Measurements from ENCODE around the gene MYL5. TPM values are rescaled to one million over a fixed set of nuclear protein-coding genes. Genes with fewer than 3 reads are reported as not detected.
"Not testable (repeated sequence)": the region's sequence is repeated elsewhere in the genome, so short reads cannot be mapped to it uniquely, and the experiment has no call there.

Gene MYL5
- total RNA-seq, 1 experiment from 2014 or later: 19.0 TPM

GRCh38 chr4:656436-657337, 17.7 kb upstream of the MYL5 start:
- DNase-seq (ENCODE audit: low spot score): no peak

DNA sequence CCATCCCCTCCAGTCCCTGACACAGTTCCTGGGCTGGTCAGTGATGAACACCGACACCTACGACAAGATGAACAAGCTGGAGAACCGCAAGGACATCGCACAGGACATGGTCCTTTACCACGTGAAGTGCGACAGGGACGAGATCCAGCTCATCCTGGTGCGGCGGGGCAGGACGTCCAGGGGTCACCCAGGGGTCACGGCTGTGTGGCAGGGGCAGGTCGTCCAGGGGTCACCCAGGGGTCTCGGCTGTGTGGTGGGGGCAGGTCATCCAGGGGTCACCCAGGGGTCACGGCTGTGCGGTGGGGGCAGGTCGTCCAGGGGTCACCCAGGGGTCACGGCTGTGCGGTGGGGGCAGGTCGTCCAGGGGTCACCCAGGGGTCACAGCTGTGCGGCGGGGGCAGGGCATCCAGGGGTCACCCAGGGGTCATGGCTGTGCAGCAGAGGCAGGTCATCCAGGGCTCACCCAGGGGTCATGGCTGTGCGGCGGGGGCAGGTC, 17.0 kb upstream of the MYL5 start:
- DNase-seq (ENCODE audit: low spot score): no peak

- DNase-seq (ENCODE audit: low spot score): no peak
Observed at GRCh38 chr4:657834-658667, 16.3 kb upstream of the MYL5 start.

- no peak for DNase-seq (ENCODE audit: low spot score)
Observed at GRCh38 chr4:658681-659667, 15.4 kb upstream of the MYL5 start.

GRCh38 chr4:659851-660250, 14.5 kb upstream of the MYL5 start:
- DNase-seq (ENCODE audit: low spot score): no peak

GRCh38 chr4:660401-660800, 13.9 kb upstream of the MYL5 start:
- no peak for DNase-seq (ENCODE audit: low spot score)

GRCh38 chr4:661231-661630, 13.1 kb upstream of the MYL5 start:
- DNase-seq (ENCODE audit: low spot score): no peak

GRCh38 chr4:661881-662761, 12.2 kb upstream of the MYL5 start:
- no peak for DNase-seq (ENCODE audit: low spot score)

DNA sequence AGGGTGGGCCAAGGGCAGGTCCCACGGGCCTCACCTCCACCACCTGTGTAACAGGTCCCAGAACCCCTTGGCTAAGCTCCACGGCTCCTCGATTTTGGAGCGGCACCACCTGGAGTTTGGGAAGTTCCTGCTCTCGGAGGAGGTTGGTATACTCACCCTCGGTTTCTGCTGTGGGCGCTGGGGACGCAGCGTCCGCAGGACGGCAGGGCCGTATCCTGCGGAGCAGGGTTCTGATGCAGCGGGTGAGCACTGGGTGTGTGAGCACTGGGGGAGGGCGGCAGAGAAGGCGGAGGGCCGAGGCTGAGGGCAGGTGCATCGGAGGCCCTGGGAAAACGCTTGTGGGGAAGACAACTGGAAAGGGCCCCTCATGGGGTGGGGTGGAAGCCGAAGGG, 11.3 kb upstream of the MYL5 start:
- DNase-seq (ENCODE audit: low spot score): no peak

GRCh38 chr4:663438-664428, 10.6 kb upstream of the MYL5 start:
- DNase-seq (ENCODE audit: low spot score): no peak

DNA sequence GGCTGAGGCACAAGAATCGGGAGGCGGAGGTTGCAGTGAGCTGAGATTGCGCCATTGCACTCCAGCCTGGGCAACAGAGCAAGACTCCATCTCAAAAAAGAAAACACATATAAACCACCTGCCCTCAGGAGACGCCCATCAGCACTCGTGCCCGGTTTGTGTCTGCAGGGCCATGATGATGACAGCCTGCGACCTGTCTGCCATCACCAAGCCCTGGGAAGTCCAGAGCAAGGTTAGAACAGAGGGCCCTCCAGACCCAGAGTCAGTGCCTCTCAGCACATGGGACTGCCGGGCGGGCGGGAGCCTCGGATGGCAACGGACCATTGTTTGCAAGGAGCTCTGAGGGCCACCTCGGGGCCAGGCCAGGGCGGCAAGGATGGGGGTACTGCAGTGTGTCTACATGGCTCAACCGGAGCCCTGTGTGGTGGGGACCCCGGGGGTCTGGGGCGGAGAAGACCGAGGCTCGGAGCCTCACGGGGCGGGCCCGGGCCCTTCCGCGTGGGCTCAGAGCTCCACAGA, 9.6 kb upstream of the MYL5 start:
- no peak for DNase-seq (ENCODE audit: low spot score)

DNA sequence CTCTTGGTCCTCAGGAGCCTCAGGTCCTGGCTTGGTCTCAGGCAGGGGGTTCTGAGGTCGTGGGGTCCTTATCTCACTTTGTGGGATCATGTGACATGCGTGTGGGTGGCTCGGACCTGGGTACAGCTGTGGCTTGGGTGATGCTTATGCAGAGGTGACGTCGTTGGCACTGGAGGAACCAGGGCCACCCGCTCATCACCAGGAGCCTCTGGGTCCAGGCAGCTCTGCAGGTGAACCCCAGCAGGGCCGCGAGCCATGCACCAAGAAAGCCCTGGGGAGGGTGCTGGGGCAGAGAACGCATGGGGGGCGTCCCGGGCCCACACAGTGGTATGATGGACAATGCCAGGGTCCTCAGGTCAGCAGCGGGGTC, 9.0 kb upstream of the MYL5 start:
- DNase-seq (ENCODE audit: low spot score): no peak

GRCh38 chr4:665751-666435, 8.4 kb upstream of the MYL5 start:
- no peak for DNase-seq (ENCODE audit: low spot score)

DNA sequence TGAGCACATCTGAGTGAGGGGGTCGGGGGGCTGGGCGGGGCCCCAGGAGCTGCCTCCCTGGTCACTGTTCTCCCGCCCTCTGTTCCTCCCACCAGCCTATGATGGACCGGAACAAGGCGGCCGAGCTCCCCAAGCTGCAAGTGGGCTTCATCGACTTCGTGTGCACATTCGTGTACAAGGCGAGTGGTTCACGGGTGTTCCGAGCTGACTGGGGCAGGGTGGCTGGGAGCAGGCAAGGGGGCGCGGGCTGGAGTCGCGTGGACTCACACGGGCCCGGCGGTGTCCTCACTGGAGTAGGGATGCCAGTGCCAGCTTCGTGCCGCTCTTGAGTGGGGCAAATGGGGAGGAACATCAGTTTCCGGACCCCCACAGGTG, 7.9 kb upstream of the MYL5 start:
- no peak for DNase-seq (ENCODE audit: low spot score)

DNA sequence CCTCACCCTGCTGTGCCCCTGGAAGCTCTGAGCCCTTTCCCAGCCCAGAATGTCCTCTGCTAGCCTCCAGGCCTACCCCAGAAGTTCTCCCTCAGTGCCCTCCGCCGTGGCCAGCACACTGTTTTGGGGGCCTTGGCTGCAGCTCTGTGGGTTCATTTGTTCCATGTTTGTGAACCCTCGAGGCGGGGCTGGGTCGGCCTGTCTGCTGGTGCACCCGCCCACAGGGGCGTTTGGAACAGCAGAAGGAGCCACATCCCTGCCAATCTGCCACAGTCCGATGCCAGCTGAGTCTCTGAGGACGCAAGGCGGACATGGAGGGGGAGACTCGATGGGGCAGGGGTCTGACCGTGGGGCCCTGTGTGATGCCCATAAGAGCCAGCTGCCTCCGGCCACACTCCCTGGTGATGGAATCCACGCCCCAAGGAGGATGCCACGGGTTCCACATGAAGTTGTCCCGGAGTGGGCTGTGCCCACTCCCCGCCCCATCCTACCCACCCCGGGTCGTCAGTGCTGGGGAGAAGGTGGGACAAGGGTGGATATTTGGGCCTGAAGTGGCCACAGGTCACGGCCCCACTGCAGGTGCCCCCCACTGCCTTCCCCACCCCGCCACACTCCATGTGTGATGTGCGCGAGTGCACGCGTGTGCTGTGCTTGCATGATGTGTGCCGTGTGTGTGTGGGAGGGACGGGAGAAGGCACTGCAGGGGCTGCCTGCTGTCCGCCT, 7.4 kb upstream of the MYL5 start:
- no peak for DNase-seq (ENCODE audit: low spot score)

DNA sequence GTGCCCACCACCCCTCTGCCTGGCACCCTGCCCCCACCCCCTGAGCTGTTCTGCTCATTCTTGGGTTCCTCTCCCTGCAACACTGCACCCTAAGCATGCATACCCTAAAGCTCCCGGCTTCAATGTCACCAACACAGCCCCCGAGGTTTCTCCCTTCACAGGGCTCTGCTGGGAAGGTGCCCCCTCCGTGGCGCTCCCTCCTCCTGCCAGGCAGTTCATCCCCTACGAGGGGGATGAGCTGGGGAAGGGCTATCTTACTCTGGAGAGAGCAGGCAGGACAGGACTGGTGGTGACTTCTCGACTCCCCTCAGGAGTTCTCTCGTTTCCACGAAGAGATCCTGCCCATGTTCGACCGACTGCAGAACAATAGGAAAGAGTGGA, 6.8 kb upstream of the MYL5 start:
- DNase-seq (ENCODE audit: low spot score): no peak

- DNase-seq (ENCODE audit: low spot score): not testable (repeated sequence)
Observed at GRCh38 chr4:668219-668618, 6.1 kb upstream of the MYL5 start.

Data from A172 (cell line).